ENCODE results near the gene WNT16. TPM values are rescaled to one million over a fixed set of nuclear protein-coding genes. Genes with fewer than 3 reads are reported as not detected.

WNT16 gene
- total RNA-seq, 1 experiment from 2014 or later = not detected

DNA sequence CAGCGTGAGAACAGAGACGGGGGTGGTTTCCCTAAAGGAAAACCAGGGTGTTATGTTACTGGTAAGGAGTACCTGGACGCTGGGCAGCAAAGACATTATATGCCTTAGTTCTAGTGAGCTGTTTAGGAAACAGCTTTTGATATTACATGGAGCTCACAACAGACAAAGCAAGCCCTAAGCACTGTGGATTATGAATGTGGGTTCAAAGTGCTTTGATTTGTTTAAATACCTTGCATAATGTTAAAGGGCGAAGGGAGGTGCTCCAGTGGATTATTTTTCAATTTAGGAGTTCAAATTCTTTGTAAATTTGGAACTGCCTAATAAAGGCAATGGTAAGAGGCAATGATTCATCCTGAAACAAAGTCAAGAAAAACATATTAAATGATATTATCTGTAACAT is 13.8 kb downstream of the WNT16 start:
- no peaks in the 10 kb centered on the region for H3K27me3 Mint-ChIP-seq (ENCODE audit: unreplicated experiment)
- CTCF ChIA-PET = no interaction called here
- H3K27ac Mint-ChIP-seq (ENCODE audit: unreplicated experiment) = no peak overlapping the region
- peaks cover 42% of the 10 kb centered on the region for H3K36me3 Mint-ChIP-seq (ENCODE audit: insufficient read depth, unreplicated experiment)
- H3K9me3 Mint-ChIP-seq (ENCODE audit: low read depth, unreplicated experiment) = no peaks in the 10 kb centered on the region
- intact Hi-C loops (cut with micrococcal nuclease; ENCODE audit: unreplicated experiment) = no loop called here
- BruUV-seq (replicated peaks) = no TSS peak
- H3K4me3 Mint-ChIP-seq (ENCODE audit: low read depth, unreplicated experiment) = no peak overlapping the region
- DNase-seq = no peak
- TF ChIP-seq, protein P1, sequence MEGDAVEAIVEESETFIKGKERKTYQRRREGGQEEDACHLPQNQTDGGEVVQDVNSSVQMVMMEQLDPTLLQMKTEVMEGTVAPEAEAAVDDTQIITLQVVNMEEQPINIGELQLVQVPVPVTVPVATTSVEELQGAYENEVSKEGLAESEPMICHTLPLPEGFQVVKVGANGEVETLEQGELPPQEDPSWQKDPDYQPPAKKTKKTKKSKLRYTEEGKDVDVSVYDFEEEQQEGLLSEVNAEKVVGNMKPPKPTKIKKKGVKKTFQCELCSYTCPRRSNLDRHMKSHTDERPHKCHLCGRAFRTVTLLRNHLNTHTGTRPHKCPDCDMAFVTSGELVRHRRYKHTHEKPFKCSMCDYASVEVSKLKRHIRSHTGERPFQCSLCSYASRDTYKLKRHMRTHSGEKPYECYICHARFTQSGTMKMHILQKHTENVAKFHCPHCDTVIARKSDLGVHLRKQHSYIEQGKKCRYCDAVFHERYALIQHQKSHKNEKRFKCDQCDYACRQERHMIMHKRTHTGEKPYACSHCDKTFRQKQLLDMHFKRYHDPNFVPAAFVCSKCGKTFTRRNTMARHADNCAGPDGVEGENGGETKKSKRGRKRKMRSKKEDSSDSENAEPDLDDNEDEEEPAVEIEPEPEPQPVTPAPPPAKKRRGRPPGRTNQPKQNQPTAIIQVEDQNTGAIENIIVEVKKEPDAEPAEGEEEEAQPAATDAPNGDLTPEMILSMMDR (IDR thresholded peaks at IDR 0.05; ENCODE audit: unreplicated experiment) = no peak
- H3K4me1 Mint-ChIP-seq (ENCODE audit: low read depth, unreplicated experiment) = no peaks in the 10 kb centered on the region

DNA sequence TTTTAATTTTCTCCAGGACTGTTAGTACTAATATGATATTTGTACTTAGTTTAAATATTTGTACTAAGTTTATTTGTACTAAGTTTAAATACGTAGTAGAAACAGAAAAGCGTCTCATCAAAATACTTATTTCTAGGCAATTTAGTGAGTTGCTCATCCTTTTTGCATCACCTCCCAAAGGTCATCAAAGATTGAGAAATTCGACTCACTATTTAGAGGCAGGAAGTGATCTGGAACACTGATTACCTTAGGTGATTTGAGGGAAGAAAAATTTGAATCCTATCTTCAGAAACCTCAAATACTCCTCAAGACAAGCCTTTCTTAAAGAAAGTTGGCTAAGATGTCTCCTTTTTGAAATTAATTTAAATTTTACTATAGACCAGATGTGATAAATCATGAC is 14.5 kb downstream of the WNT16 start:
- Mint-ChIP-seq H3K36me3 (ENCODE audit: insufficient read depth, unreplicated experiment) (peaks cover 43% of the 10 kb centered on the region), H3K9me3 (ENCODE audit: low read depth, unreplicated experiment) (no peaks in the 10 kb centered on the region), H3K4me3 (ENCODE audit: low read depth, unreplicated experiment) (no peak overlapping the region), H3K27ac (ENCODE audit: unreplicated experiment) (no peak overlapping the region), H3K4me1 (ENCODE audit: low read depth, unreplicated experiment) (no peaks in the 10 kb centered on the region), H3K27me3 (ENCODE audit: unreplicated experiment) (no peaks in the 10 kb centered on the region)
- no TSS peak for BruUV-seq (replicated peaks)
- CTCF ChIA-PET = no interaction called here
- TF ChIP-seq, protein P1 (IDR thresholded peaks at IDR 0.05; ENCODE audit: unreplicated experiment) = no peak
- intact Hi-C loops (cut with micrococcal nuclease; ENCODE audit: unreplicated experiment) = no loop called here
- no peak for DNase-seq

DNA sequence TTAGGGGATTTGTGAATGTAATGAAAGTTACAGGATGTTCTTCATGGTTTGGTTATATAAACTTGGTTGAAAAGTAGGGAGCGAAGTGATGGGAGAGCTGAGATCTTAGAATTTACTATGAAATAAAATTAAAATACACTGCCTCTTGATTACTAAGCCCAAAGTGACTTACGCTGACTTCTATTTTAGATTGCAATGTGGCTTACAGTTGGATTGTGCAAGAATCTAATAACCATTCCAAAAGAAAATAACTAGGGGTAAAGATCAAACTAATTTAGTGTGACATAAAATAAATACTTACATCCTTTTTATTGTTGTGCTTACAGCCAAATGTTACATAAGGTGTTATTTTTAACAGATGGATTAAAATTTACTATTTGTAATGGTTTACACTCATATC is 15.3 kb downstream of the WNT16 start:
- no peaks in the 10 kb centered on the region for H3K9me3 Mint-ChIP-seq (ENCODE audit: low read depth, unreplicated experiment)
- BruUV-seq (replicated peaks) = no TSS peak
- no peak overlapping the region for H3K27ac Mint-ChIP-seq (ENCODE audit: unreplicated experiment)
- H3K4me3 Mint-ChIP-seq (ENCODE audit: low read depth, unreplicated experiment) = no peak overlapping the region
- CTCF ChIA-PET = no interaction called here
- peaks cover 43% of the 10 kb centered on the region for H3K36me3 Mint-ChIP-seq (ENCODE audit: insufficient read depth, unreplicated experiment)
- DNase-seq = no peak
- no peaks in the 10 kb centered on the region for H3K27me3 Mint-ChIP-seq (ENCODE audit: unreplicated experiment)
- intact Hi-C loops (cut with micrococcal nuclease; ENCODE audit: unreplicated experiment) = no loop called here
- H3K4me1 Mint-ChIP-seq (ENCODE audit: low read depth, unreplicated experiment) = no peaks in the 10 kb centered on the region
- TF ChIP-seq, protein P1 (IDR thresholded peaks at IDR 0.05; ENCODE audit: unreplicated experiment) = no peak

DNA sequence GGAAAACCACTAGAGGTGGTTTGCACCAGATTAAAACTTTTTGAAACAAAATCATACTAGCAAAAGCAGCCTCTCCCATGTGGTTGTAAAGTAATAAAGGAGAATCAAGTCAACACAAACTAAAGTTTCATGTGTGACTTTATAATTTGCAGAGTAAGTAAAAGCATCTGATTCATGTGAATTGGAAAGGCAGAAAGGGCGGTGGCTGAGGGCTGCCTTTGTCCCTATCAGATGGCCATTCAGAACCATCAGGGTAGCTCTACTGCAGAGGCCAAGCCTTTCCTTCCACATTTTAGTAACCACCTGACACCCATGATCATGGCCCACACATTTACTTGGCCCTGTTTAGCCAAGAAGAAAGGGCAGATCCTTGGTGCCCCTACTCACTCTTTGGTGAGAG is 15.7 kb downstream of the WNT16 start:
- no peak overlapping the region for H3K4me3 Mint-ChIP-seq (ENCODE audit: low read depth, unreplicated experiment)
- no peak overlapping the region for H3K27ac Mint-ChIP-seq (ENCODE audit: unreplicated experiment)
- no TSS peak for BruUV-seq (replicated peaks)
- H3K4me1 Mint-ChIP-seq (ENCODE audit: low read depth, unreplicated experiment) = no peaks in the 10 kb centered on the region
- no peaks in the 10 kb centered on the region for H3K27me3 Mint-ChIP-seq (ENCODE audit: unreplicated experiment)
- CTCF ChIA-PET = no interaction called here
- H3K36me3 Mint-ChIP-seq (ENCODE audit: insufficient read depth, unreplicated experiment) = peaks cover 43% of the 10 kb centered on the region
- TF ChIP-seq, protein P1 (IDR thresholded peaks at IDR 0.05; ENCODE audit: unreplicated experiment) = no peak
- DNase-seq = no peak
- no peaks in the 10 kb centered on the region for H3K9me3 Mint-ChIP-seq (ENCODE audit: low read depth, unreplicated experiment)
- intact Hi-C loops (cut with micrococcal nuclease; ENCODE audit: unreplicated experiment) = no loop called here
